DND-41 (cell line): ENCODE measurements around the gene ITGA2.

ENCODE experiments used
- ATAC-seq: fragments of 200-7000 bp; cut with Tn5 transposase; 3 replicates; pipeline ENCODE4 v1.9.1; 2021; ENCODE audit warnings: low read depth; ENCODE audit not compliant: insufficient read depth
- DNase-seq: peaks from one replicate; pipeline ENCODE4 v3.0.0-alpha.2; 2020
- H2AFZ ChIP-seq: 2 replicates; pipeline ENCODE4 v1.6.0; 2012; ENCODE audit warnings: low read depth, low read length
- H3K27ac ChIP-seq: 2 replicates; pipeline ENCODE4 v1.5.1; 2012; ENCODE audit warnings: low read length, inconsistent platforms
- H3K27me3 ChIP-seq: fragments of 200-600 bp; sonication (generic); 2 replicates; pipeline ENCODE4 v1.6.0; 2012; ENCODE audit warnings: low read length, mild to moderate bottlenecking, inconsistent platforms; ENCODE audit not compliant: insufficient read depth, poor library complexity
- H3K36me3 ChIP-seq: 2 replicates; pipeline ENCODE4 v1.5.1; 2012; ENCODE audit warnings: low read length, inconsistent platforms; ENCODE audit not compliant: insufficient read depth
- H3K4me1 ChIP-seq: 2 replicates; pipeline ENCODE4 v1.5.1; 2012; ENCODE audit warnings: mild to moderate bottlenecking, low read length; ENCODE audit not compliant: insufficient read depth
- H3K4me2 ChIP-seq: 2 replicates; pipeline ENCODE4 v1.6.0; 2012; ENCODE audit warnings: mild to moderate bottlenecking, moderate library complexity, low read length, inconsistent platforms; ENCODE audit not compliant: insufficient read depth
- H3K4me3 ChIP-seq, 2 experiments: fragments of 200-600 bp in 1 of 2; shearing (Covaris generic) in 1 of 2; 2 replicates each; pipeline ENCODE4 v1.5.1; 2012 to 2016; ENCODE audit warnings: inconsistent platforms in 2 of 2, low read length in 2 of 2, mild to moderate bottlenecking in 2 of 2, low read depth in 1 of 2, moderate library complexity in 1 of 2
- H3K79me2 ChIP-seq: 2 replicates; pipeline ENCODE4 v1.6.0; 2012; ENCODE audit warnings: low read length, inconsistent platforms; ENCODE audit not compliant: insufficient read depth
- H3K9ac ChIP-seq: 2 replicates; pipeline ENCODE4 v1.6.0; 2012; ENCODE audit warnings: low read depth, mild to moderate bottlenecking, inconsistent platforms, low read length, moderate library complexity
- H3K9me3 ChIP-seq: 2 replicates; pipeline ENCODE4 v1.5.1; 2012; ENCODE audit warnings: low read length, moderate library complexity, mild to moderate bottlenecking, inconsistent platforms; ENCODE audit not compliant: insufficient read depth, severe bottlenecking
- H4K20me1 ChIP-seq: 2 replicates; pipeline ENCODE4 v1.6.0; 2012; ENCODE audit warnings: low read length; ENCODE audit not compliant: insufficient read depth
- CTCF ChIP-seq: IDR thresholded peaks from 2 replicates; pipeline ENCODE4 v1.5.1; 2012; ENCODE audit warnings: borderline replicate concordance, low read length, moderate library complexity, mild to moderate bottlenecking; ENCODE audit not compliant: poor library complexity, severe bottlenecking; ENCODE audit errors: extremely low read depth
- EZH2 ChIP-seq: IDR thresholded peaks from 3 replicates; pipeline ENCODE4 v1.6.1; 2012; ENCODE audit warnings: borderline replicate concordance, low read depth, mild to moderate bottlenecking, moderate library complexity, low read length, inconsistent platforms; ENCODE audit not compliant: severe bottlenecking

Gene ITGA2

GRCh38 chr5:53128481-53128880 lies 139.3 kb downstream of the ITGA2 start:
- no peak for TF ChIP-seq EZH2
- no peak for TF ChIP-seq CTCF
- Histone ChIP-seq H3K79me2 (no peaks in the 10 kb centered on the region), H3K4me2 (no peak overlapping the region), H3K9ac (no peak overlapping the region), H3K36me3 (no peaks in the 10 kb centered on the region), H3K27me3 (no peaks in the 10 kb centered on the region), H3K9me3 (no peaks in the 10 kb centered on the region), H4K20me1 (no peaks in the 10 kb centered on the region), H3K27ac (no peak overlapping the region), H2AFZ (no peak overlapping the region), H3K4me3 (no peak overlapping the region), H3K4me1 (no peaks in the 10 kb centered on the region)
- DNase-seq = no peak
- no peak for ATAC-seq

- H2AFZ ChIP-seq = no peak overlapping the region
- no peak overlapping the region for H3K9ac ChIP-seq
- H3K36me3 ChIP-seq = no peaks in the 10 kb centered on the region
- DNase-seq (no peak), ATAC-seq (no peak)
- no peak overlapping the region for H3K27ac ChIP-seq
- H3K4me3 ChIP-seq = no peak overlapping the region
- no peaks in the 10 kb centered on the region for H4K20me1 ChIP-seq
- H3K79me2 ChIP-seq = no peaks in the 10 kb centered on the region
- no peaks in the 10 kb centered on the region for H3K27me3 ChIP-seq
- TF ChIP-seq CTCF (no peak), EZH2 (no peak)
- no peaks in the 10 kb centered on the region for H3K9me3 ChIP-seq
- H3K4me2 ChIP-seq = no peak overlapping the region
- no peaks in the 10 kb centered on the region for H3K4me1 ChIP-seq
Observed at GRCh38 chr5:53130266-53130665, 141.1 kb downstream of the ITGA2 start.

- Histone ChIP-seq H3K79me2 (no peaks in the 10 kb centered on the region), H3K4me2 (no peak overlapping the region), H3K9ac (no peak overlapping the region), H3K27me3 (no peaks in the 10 kb centered on the region), H2AFZ (no peak overlapping the region), H3K4me1 (no peaks in the 10 kb centered on the region), H3K27ac (no peak overlapping the region), H3K36me3 (no peaks in the 10 kb centered on the region), H3K4me3 (no peak overlapping the region), H4K20me1 (no peaks in the 10 kb centered on the region), H3K9me3 (no peaks in the 10 kb centered on the region)
- ATAC-seq (no peak), DNase-seq (no peak)
- no peak for TF ChIP-seq EZH2
- TF ChIP-seq CTCF = no peak
Observed at GRCh38 chr5:53133020-53133419, 143.9 kb downstream of the ITGA2 start.
